H1 (cell line): Measurements from ENCODE around the gene MAPK4. TPM values are rescaled to one million over a fixed set of nuclear protein-coding genes. Genes with fewer than 3 reads are reported as not detected.

Experiments used
- CTCF ChIA-PET: fragments of 300-600 bp; sonication (Branson Sonifier 250); formaldehyde crosslinking; loops from one replicate; lab custom pipeline; 2021; ENCODE audit not compliant: partially characterized antibody; lab: Charles Lee
- POLR2A ChIA-PET: fragments of 300-600 bp; sonication (Branson Sonifier 250); formaldehyde crosslinking; loops from one replicate; lab custom pipeline; 2021; ENCODE audit warnings: inconsistent platforms; ENCODE audit not compliant: partially characterized antibody; lab: Charles Lee
- DNase-seq, 2 experiments: peaks; one replicate each; pipeline versions ENCODE4 v3.0.0 to v3.0.0-alpha.2; 2010 to 2022; ENCODE audit warnings: low spot score in 2 of 2, low read depth in 1 of 2, mixed read lengths in 1 of 2
- FAIRE-seq: peaks from 2 replicates; lab custom pipeline; 2011; peaks lifted over from hg19 to GRCh38; lab: Jason Lieb, UNC
- H2AFZ ChIP-seq: 2 replicates; pipeline ENCODE4 v1.8.1; 2012; ENCODE audit warnings: low read length, inconsistent platforms
- H2AK5ac ChIP-seq: 2 replicates; pipeline ENCODE4 v1.6.1; 2013; ENCODE audit warnings: low read depth, low read length
- H2BK120ac ChIP-seq: replicated peaks from 2 replicates; pipeline ENCODE3; 2013; ENCODE audit warnings: low read depth, low read length, inconsistent platforms
- H2BK12ac ChIP-seq: 2 replicates; pipeline ENCODE4 v1.6.1; 2013; ENCODE audit warnings: low read depth, low read length
- H2BK15ac ChIP-seq: 2 replicates; pipeline ENCODE4 v1.6.1; 2013; ENCODE audit warnings: low read length
- H2BK20ac ChIP-seq: 2 replicates; pipeline ENCODE4 v1.6.1; 2013; ENCODE audit warnings: low read length
- H2BK5ac ChIP-seq: 2 replicates; pipeline ENCODE4 v1.6.1; 2013; ENCODE audit warnings: low read depth, low read length
- H3K14ac ChIP-seq: 2 replicates; pipeline ENCODE4 v1.6.1; 2013; ENCODE audit warnings: inconsistent platforms; ENCODE audit not compliant: insufficient read length
- H3K18ac ChIP-seq: 2 replicates; pipeline ENCODE4 v1.6.1; 2013; ENCODE audit warnings: low read length; ENCODE audit errors: extremely low read depth
- H3K23ac ChIP-seq: 2 replicates; pipeline ENCODE4 v1.6.1; 2013; ENCODE audit warnings: inconsistent platforms; ENCODE audit not compliant: insufficient read length
- H3K23me2 ChIP-seq: 2 replicates; pipeline ENCODE4 v1.6.1; 2013; ENCODE audit warnings: low read depth, low read length
- H3K27ac ChIP-seq: 2 replicates; pipeline ENCODE4 v1.6.1; 2011; ENCODE audit warnings: low read depth, low read length, inconsistent platforms
- H3K27me3 ChIP-seq, 4 experiments: replicated peaks in 1 of 4; 1 replicate in 1 of 4; 2 replicates in 3 of 4; pipeline versions ENCODE4 v1.6.1 to v1.8.1; 2011 to 2013; ENCODE audit warnings: low read length in 3 of 4, mild to moderate bottlenecking in 3 of 4, inconsistent platforms in 2 of 4, mixed read lengths in 2 of 4, moderate library complexity in 1 of 4; ENCODE audit not compliant: control insufficient read depth in 3 of 4, insufficient read depth in 3 of 4; ENCODE audit errors: extremely low read depth in 1 of 4
- H3K36me3 ChIP-seq, 4 experiments: 2 replicates each; pipeline versions ENCODE4 v1.6.1 to v1.8.1; 2011 to 2013; ENCODE audit warnings: mild to moderate bottlenecking in 4 of 4, low read length in 3 of 4, moderate library complexity in 2 of 4, control low read depth in 1 of 4, inconsistent platforms in 1 of 4; ENCODE audit not compliant: insufficient read depth in 4 of 4, control insufficient read depth in 2 of 4
- H3K4ac ChIP-seq: replicated peaks from 2 replicates; pipeline ENCODE3; 2013; ENCODE audit warnings: low read length, low read depth, mixed read lengths, inconsistent platforms; ENCODE audit not compliant: insufficient read length
- H3K4me1 ChIP-seq, 4 experiments: replicated peaks in 1 of 4; 1 replicate in 1 of 4; 2 replicates in 3 of 4; pipeline versions ENCODE4 v1.6.1 to v1.8.1; 2011 to 2013; ENCODE audit warnings: low read length in 3 of 4, inconsistent platforms in 2 of 4, mixed read lengths in 1 of 4; ENCODE audit not compliant: insufficient read depth in 4 of 4, control insufficient read depth in 3 of 4
- H3K4me2 ChIP-seq, 2 experiments: 2 replicates each; pipeline versions ENCODE4 v1.6.1 to v1.8.1; 2011 to 2013; ENCODE audit warnings: low read depth in 2 of 2, low read length in 2 of 2, control low read depth in 1 of 2, inconsistent platforms in 1 of 2, mild to moderate bottlenecking in 1 of 2; ENCODE audit not compliant: insufficient read depth in 1 of 2
- H3K4me3 ChIP-seq, 4 experiments: fragments of 200-600, 300-600 bp in 1 of 4; sonication (generic), shearing (Covaris generic), sonication (Bioruptor Twin) in 1 of 4; 2 replicates each; pipeline versions ENCODE4 v1.5.1 to v1.8.1; 2011 to 2016; ENCODE audit warnings: low read length in 4 of 4, low read depth in 3 of 4, control low read depth in 2 of 4, inconsistent platforms in 2 of 4, mild to moderate bottlenecking in 2 of 4, mixed read lengths in 1 of 4, moderate library complexity in 1 of 4; ENCODE audit not compliant: insufficient read depth in 2 of 4; ENCODE audit errors: extremely low read depth in 1 of 4
- H3K56ac ChIP-seq: replicated peaks from 2 replicates; pipeline ENCODE3; 2013; ENCODE audit warnings: low read depth, mild to moderate bottlenecking, mixed read lengths, low read length, inconsistent platforms; ENCODE audit not compliant: insufficient read length
- H3K79me1 ChIP-seq: 2 replicates; pipeline ENCODE4 v1.6.1; 2013; ENCODE audit warnings: low read depth, low read length, control low read depth
- H3K79me2 ChIP-seq, 2 experiments: 2 replicates each; pipeline versions ENCODE4 v1.6.1 to v1.8.1; 2012 to 2013; ENCODE audit warnings: low read length in 2 of 2, mild to moderate bottlenecking in 2 of 2, inconsistent platforms in 1 of 2; ENCODE audit not compliant: insufficient read depth in 2 of 2, control insufficient read depth in 1 of 2
- H3K9ac ChIP-seq, 4 experiments: replicated peaks in 1 of 4; 1 replicate in 1 of 4; 2 replicates in 3 of 4; pipeline versions ENCODE4 v1.6.1 to v1.8.1; 2011 to 2013; ENCODE audit warnings: low read depth in 3 of 4, low read length in 3 of 4, control low read depth in 2 of 4, mild to moderate bottlenecking in 2 of 4, moderate library complexity in 2 of 4, inconsistent platforms in 1 of 4; ENCODE audit errors: extremely low read depth in 1 of 4
- H3K9me3 ChIP-seq, 2 experiments: 2 replicates each; pipeline versions ENCODE4 v1.6.1 to v1.8.1; 2012 to 2013; ENCODE audit warnings: mild to moderate bottlenecking in 2 of 2, moderate library complexity in 2 of 2, control low read depth in 1 of 2, inconsistent platforms in 1 of 2, low read depth in 1 of 2, low read length in 1 of 2, mixed read lengths in 1 of 2; ENCODE audit not compliant: insufficient read depth in 2 of 2
- H4K20me1 ChIP-seq, 2 experiments: replicated peaks in 1 of 2; 2 replicates each; pipeline versions ENCODE3 to v1.8.1; 2011 to 2013; ENCODE audit warnings: inconsistent platforms in 2 of 2, low read length in 2 of 2, mild to moderate bottlenecking in 1 of 2; ENCODE audit not compliant: insufficient read depth in 2 of 2, control insufficient read depth in 1 of 2
- H4K5ac ChIP-seq: 2 replicates; pipeline ENCODE4 v1.6.1; 2013; ENCODE audit warnings: low read length, low read depth, mixed read lengths, inconsistent platforms; ENCODE audit not compliant: insufficient read length
- H4K8ac ChIP-seq: 2 replicates; pipeline ENCODE4 v1.8.0; 2013; ENCODE audit warnings: mild to moderate bottlenecking, moderate library complexity, low read length, inconsistent platforms; ENCODE audit not compliant: insufficient read depth; ENCODE audit errors: extremely low read depth
- H4K91ac ChIP-seq: replicated peaks from 2 replicates; pipeline ENCODE3; 2013; ENCODE audit warnings: low read length, mixed read lengths, inconsistent platforms; ENCODE audit not compliant: insufficient read length
- CTCF ChIP-seq, 3 experiments: IDR thresholded peaks; 1 replicate in 2 of 3; 2 replicates in 1 of 3; pipeline versions ENCODE4 v1.5.1 to v1.6.1; 2011; ENCODE audit warnings: low read length in 3 of 3, mild to moderate bottlenecking in 3 of 3, inconsistent platforms in 2 of 3, low read depth in 1 of 3, moderate library complexity in 1 of 3; ENCODE audit not compliant: insufficient read depth in 1 of 3; ENCODE audit errors: control extremely low read depth in 1 of 3
- KDM4A ChIP-seq: IDR thresholded peaks from one replicate; pipeline ENCODE4 v1.7.1; 2012; ENCODE audit warnings: low read depth, mild to moderate bottlenecking, moderate library complexity, low read length, inconsistent platforms; ENCODE audit not compliant: severe bottlenecking
- RAD21 ChIP-seq, 2 experiments: IDR thresholded peaks in 1 of 2; conservative IDR thresholded peaks in 1 of 2; 2 replicates each; pipeline ENCODE4 v1.6.1; 2011; ENCODE audit warnings: low read depth in 2 of 2, low read length in 2 of 2, improper control_type of control experiment in 1 of 2, inconsistent platforms in 1 of 2, mild to moderate bottlenecking in 1 of 2, moderate library complexity in 1 of 2
- WGBS, 2 experiments: shearing (Covaris generic) in 1 of 2; methylation state at CpG; one replicate each; pipeline versions ENCODE4 v1.1.6 to v1.1.7; 2013 to 2015; ENCODE audit warnings: low lambda C conversion rate in 2 of 2, mixed read lengths in 2 of 2, inconsistent platforms in 1 of 2, low coverage in 1 of 2, missing lambda C conversion rate in 1 of 2; ENCODE audit not compliant: insufficient replicate concordance in 2 of 2, insufficient coverage in 1 of 2, insufficient read length in 1 of 2; ENCODE audit errors: extremely low coverage in 1 of 2, missing lambda C conversion rate in 1 of 2; 5-methylcytosine and 5-hydroxymethylcytosine counted together
- polyA plus RNA-seq, 7 experiments: library from polyadenylated mRNA; depleted of rRNA in 3 of 7; stranded (reverse) in 5 of 7; unstranded in 2 of 7; fragments of >200 nt in 5 of 7; fragments of 200-250 nt in 2 of 7; gene quantifications; 1 replicate in 5 of 7; 2 replicates in 1 of 7; 4 replicates in 1 of 7; pipeline versions ENCODE4 v1.2.1 to v1.2.3, GENCODE V29; 2011 to 2013; ENCODE audit warnings: missing spikeins in 2 of 7, mixed read lengths in 2 of 7
- total RNA-seq: library from RNA; stranded (reverse); fragmentation: NEBNext Ultra II Directional; extraction: Animal tissue kit (Norgen Biotek cat#: 25700); gene quantifications from 2 replicates; pipeline ENCODE4 v1.2.1, GENCODE V29; 2021

Gene MAPK4
- total and polyA plus RNA-seq, 2 of the 8 experiments (the other 6 are each of a cell fraction or from before 2014, with no cell fraction given), result 3.2 to 3.7 TPM

DNA sequence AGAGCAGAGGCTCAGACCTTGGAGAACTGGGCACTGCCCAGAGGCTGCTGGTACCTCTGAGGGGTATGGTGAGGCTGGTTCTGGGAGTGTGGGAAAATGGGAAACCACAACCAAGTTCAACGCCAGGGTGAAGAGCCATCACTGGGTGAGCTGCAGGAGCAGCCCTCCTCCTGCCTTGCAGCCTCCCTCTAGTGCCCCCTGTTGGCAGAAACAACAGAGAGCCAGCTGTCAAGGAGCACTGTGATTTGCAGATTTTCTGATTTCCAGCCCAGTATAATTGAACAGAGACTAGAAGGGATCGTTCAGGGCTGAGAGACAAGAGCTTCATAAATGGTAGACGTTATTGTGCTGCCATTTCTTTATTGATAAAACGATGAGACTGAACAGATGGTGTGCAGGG is 50.5 kb downstream of the MAPK4 start:
- Histone ChIP-seq H3K79me1 (no peaks in the 10 kb centered on the region), H3K56ac (no peak overlapping the region), H3K23ac (no peak overlapping the region), H2BK120ac (no peak overlapping the region), H2AK5ac (no peak overlapping the region), H2BK5ac (no peak overlapping the region), H3K4me1 (no peaks in the 10 kb centered on the region), H4K5ac (no peak overlapping the region), H3K14ac (no peak overlapping the region), H4K91ac (no peak overlapping the region), H3K9ac (no peak overlapping the region), H3K18ac (no peak overlapping the region), H3K36me3 (no peaks in the 10 kb centered on the region), H2BK15ac (no peak overlapping the region), H3K27ac (no peak overlapping the region), H2AFZ (no peak overlapping the region), H3K79me2 (no peaks in the 10 kb centered on the region), H3K4me2 (no peak overlapping the region), H2BK20ac (no peak overlapping the region), H3K4ac (no peak overlapping the region), H4K8ac (no peak overlapping the region), H4K20me1 (no peaks in the 10 kb centered on the region), H3K27me3 (no peaks in the 10 kb centered on the region), H3K23me2 (no peaks in the 10 kb centered on the region), H3K9me3 (peaks cover 14% of the 10 kb centered on the region in 2 experiments; a peak in 3 of 4 replicates), H3K4me3 (no peak overlapping the region), H2BK12ac (no peak overlapping the region)
- DNase-seq, result no peak
- ChIA-PET CTCF (interaction anchor here (1.0 to 1.8 kb wide), 4 partner anchors 10 to 40 kb away, joined by 3 to 8 read pairs (median 5); no protein-coding TSS in a partner anchor), POLR2A (no interaction called here)
- peak; percentile 24 to 46; a peak in 3 of 4 replicates for TF ChIP-seq RAD21 (IDR thresholded peaks at IDR 0.05 in 1 of 2, conservative IDR thresholded peaks at IDR 0.05 in 1 of 2; ENCODE audit: low read depth in 2 of 2, low read length in 2 of 2)
- TF ChIP-seq KDM4A, result no peak
- TF ChIP-seq CTCF (IDR thresholded peaks at IDR 0.05; ENCODE audit: control extremely low read depth in 1 of 3, insufficient read depth in 1 of 3, low read depth in 1 of 3, low read length in 3 of 3), result peak; percentile 51 to 62 (median 55)
- no peak for FAIRE-seq
- WGBS, 2 experiments, result 91% methylated on average over 4 of the region's 4 CpGs; no CpG with 5 or more reads in 1 of the 2 experiments
